CD4-positive, CD25-positive, alpha-beta regulatory T cell (primary cell): ENCODE data around the gene DUSP2. TPM values are rescaled to one million over a fixed set of nuclear protein-coding genes. Genes with fewer than 3 reads are reported as not detected.

ENCODE experiments used
- ATAC-seq, 2 donors: fragments of 150-1000 bp; cut with Tn5 transposase; one replicate each; pipeline ENCODE4 v1.10.0; 2021; ENCODE audit warnings: low read depth in 2 of 2, moderate number of reproducible peaks in 2 of 2, moderate library complexity in 1 of 2
- DNase-seq, 3 donors: peaks; one replicate each; pipeline versions ENCODE4 v3.0.0 to v3.0.0-alpha.2; 2012 to 2022; ENCODE audit warnings: mixed read lengths in 1 of 3
- H3K27ac ChIP-seq: one replicate; pipeline ENCODE4 v1.7.0; 2013; ENCODE audit warnings: mild to moderate bottlenecking, low read length; ENCODE audit not compliant: insufficient read depth, poor library complexity, severe bottlenecking
- H3K27me3 ChIP-seq: one replicate; pipeline ENCODE4 v1.7.0; 2013; ENCODE audit warnings: low read length; ENCODE audit not compliant: control insufficient read depth, insufficient read depth
- H3K36me3 ChIP-seq: one replicate; pipeline ENCODE4 v1.7.0; 2013; ENCODE audit warnings: mild to moderate bottlenecking, low read length, moderate library complexity; ENCODE audit not compliant: control insufficient read depth, insufficient read depth
- H3K4me1 ChIP-seq: 2 replicates; pipeline ENCODE4 v1.7.0; 2013; ENCODE audit warnings: mild to moderate bottlenecking, low read length; ENCODE audit not compliant: insufficient read depth, control insufficient read depth, poor library complexity, severe bottlenecking
- H3K4me3 ChIP-seq: one replicate; pipeline ENCODE4 v1.7.0; 2013; ENCODE audit warnings: low read depth, mild to moderate bottlenecking, low read length, moderate library complexity
- H3K9me3 ChIP-seq, 2 experiments: 1 replicate in 1 of 2; 2 replicates in 1 of 2; pipeline ENCODE4 v1.7.0; 2013; ENCODE audit warnings: low read length in 2 of 2, mild to moderate bottlenecking in 1 of 2, moderate library complexity in 1 of 2; ENCODE audit not compliant: control insufficient read depth in 2 of 2
- H3K27ac Mint-ChIP-seq, 3 donors: one replicate each; pipeline ENCODE4 v1.8.0; 2020 to 2022; ENCODE audit warnings: mild to moderate bottlenecking in 3 of 3, mixed read lengths in 3 of 3, moderate library complexity in 2 of 3
- H3K27me3 Mint-ChIP-seq: one replicate; pipeline ENCODE4 v1.8.0; 2022; ENCODE audit warnings: mild to moderate bottlenecking, mixed read lengths
- H3K36me3 Mint-ChIP-seq: one replicate; pipeline ENCODE4 v1.8.0; 2020; ENCODE audit warnings: mixed read lengths
- H3K4me1 Mint-ChIP-seq, 4 donors: one replicate each; pipeline ENCODE4 v1.8.0; 2020 to 2022; ENCODE audit warnings: mixed read lengths in 4 of 4, mild to moderate bottlenecking in 1 of 4
- H3K4me3 Mint-ChIP-seq, 4 donors: one replicate each; pipeline ENCODE4 v1.8.0; 2020 to 2022; ENCODE audit warnings: mild to moderate bottlenecking in 4 of 4, mixed read lengths in 4 of 4, moderate library complexity in 3 of 4
- H3K9me3 Mint-ChIP-seq, 7 donors: one replicate each; pipeline ENCODE4 v1.8.0; 2020 to 2022; ENCODE audit warnings: mixed read lengths in 7 of 7, mild to moderate bottlenecking in 3 of 7, moderate library complexity in 2 of 7
- polyA plus RNA-seq, 4 donors: library from polyadenylated mRNA; unstranded; fragments of 300-500 nt; fragmentation: Illumina TruSeq; gene quantifications; one replicate each; pipeline ENCODE4 v1.2.3, GENCODE V29; 2021
- total RNA-seq: library from RNA; stranded (reverse); gene quantifications from one replicate; pipeline ENCODE4 v1.2.3, GENCODE V29; 2022

The DUSP2 gene
- total and polyA plus RNA-seq, 5 donors from 2014 or later, result 30.8 to 566 (median 47.2) TPM

DNA sequence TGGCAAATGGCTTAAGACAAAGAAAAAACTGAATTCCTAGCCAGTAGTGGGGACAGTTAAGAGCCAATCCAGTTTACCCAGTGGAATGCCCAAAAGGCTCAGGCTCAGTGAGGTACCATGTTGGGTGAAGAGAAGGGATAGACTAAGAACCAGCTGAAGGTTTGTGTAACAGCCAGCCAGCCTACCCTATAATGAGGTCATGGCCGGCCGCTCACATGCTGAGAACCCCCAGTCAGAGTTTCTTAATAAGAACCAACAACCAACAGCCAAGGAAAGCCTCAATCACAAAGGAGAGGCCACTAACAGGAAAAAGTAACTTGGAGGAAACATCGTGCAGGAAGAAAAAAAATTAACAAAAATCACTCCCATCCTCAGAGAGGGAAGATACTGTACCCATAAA is 25.4 kb upstream of the DUSP2 start:
- no peak overlapping the region for H3K27ac ChIP-seq
- peaks cover 12 to 25% (median 16%) of the 10 kb centered on the region in 4 donors for H3K4me1 Mint-ChIP-seq
- no peaks in the 10 kb centered on the region for H3K9me3 ChIP-seq
- no peaks in the 10 kb centered on the region for H3K36me3 Mint-ChIP-seq
- ATAC-seq (no peak), DNase-seq (no peak)
- no peaks in the 10 kb centered on the region for H3K36me3 ChIP-seq
- H3K4me3 ChIP-seq, result no peak overlapping the region
- peaks cover 0 to 2% (median 0%) of the 10 kb centered on the region in 7 donors for H3K9me3 Mint-ChIP-seq
- H3K27ac Mint-ChIP-seq, result no peak overlapping the region
- H3K27me3 ChIP-seq, result no peaks in the 10 kb centered on the region
- H3K27me3 Mint-ChIP-seq, result no peaks in the 10 kb centered on the region
- H3K4me3 Mint-ChIP-seq, result no peak overlapping the region
- H3K4me1 ChIP-seq, result no peaks in the 10 kb centered on the region

DNA sequence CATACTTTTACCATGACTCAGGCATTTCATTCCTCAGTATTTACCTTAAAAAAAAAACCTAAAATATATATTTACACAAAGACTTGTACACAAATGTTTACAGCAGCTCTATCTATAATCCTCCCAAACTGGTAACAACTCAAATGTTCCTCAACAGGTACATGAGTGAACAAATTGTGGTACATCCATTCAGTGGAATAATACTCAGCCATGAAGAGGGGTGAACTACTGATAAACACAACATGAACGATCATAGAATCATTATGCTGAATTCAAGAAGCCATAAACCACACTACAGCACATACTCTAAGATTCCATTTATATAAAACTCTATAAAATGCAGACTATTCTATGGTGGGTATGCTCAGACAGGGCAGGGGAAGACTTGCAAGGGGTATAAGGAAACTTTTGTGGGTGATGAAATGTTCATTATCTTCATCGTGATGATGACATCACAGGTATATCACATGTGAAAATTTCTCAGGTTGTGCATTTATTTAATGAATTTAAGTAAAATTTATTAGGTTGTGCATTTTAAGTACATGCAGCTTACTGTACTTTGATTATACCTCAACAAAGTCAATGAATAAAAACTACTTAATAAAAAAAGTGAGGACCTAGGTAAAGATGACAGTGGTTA is 24.7 kb upstream of the DUSP2 start:
- no peak overlapping the region for H3K4me3 ChIP-seq
- no peaks in the 10 kb centered on the region for H3K36me3 ChIP-seq
- DNase-seq (no peak), ATAC-seq (no peak)
- Mint-ChIP-seq H3K4me1 (peaks cover 12 to 27% (median 17%) of the 10 kb centered on the region in 4 donors), H3K9me3 (peaks cover 0 to 2% (median 0%) of the 10 kb centered on the region in 7 donors), H3K27ac (no peak overlapping the region), H3K36me3 (no peaks in the 10 kb centered on the region), H3K27me3 (no peaks in the 10 kb centered on the region), H3K4me3 (no peak overlapping the region)
- H3K27ac ChIP-seq, result no peak overlapping the region
- no peaks in the 10 kb centered on the region for H3K9me3 ChIP-seq
- no peaks in the 10 kb centered on the region for H3K27me3 ChIP-seq
- H3K4me1 ChIP-seq, result peaks cover 2% of the 10 kb centered on the region

GRCh38 chr2:96167407-96168013 is 22.3 kb upstream of the DUSP2 start:
- peak overlapping the region in 1 of 4 donors; percentile 56 for H3K4me3 Mint-ChIP-seq
- DNase-seq (no peak), ATAC-seq (no peak)
- Histone ChIP-seq H3K27ac (no peak overlapping the region), H3K27me3 (no peaks in the 10 kb centered on the region), H3K4me1 (peaks cover 26% of the 10 kb centered on the region), H3K36me3 (no peaks in the 10 kb centered on the region), H3K9me3 (no peaks in the 10 kb centered on the region), H3K4me3 (no peak overlapping the region)
- no peaks in the 10 kb centered on the region for H3K36me3 Mint-ChIP-seq
- no peaks in the 10 kb centered on the region for H3K27me3 Mint-ChIP-seq
- peaks cover 0 to 2% (median 0%) of the 10 kb centered on the region in 7 donors for H3K9me3 Mint-ChIP-seq
- peaks cover 17 to 41% (median 29%) of the 10 kb centered on the region in 4 donors for H3K4me1 Mint-ChIP-seq
- H3K27ac Mint-ChIP-seq, result peak overlapping the region in 2 of 3 donors; percentile 68 to 83

GRCh38 chr2:96164459-96165184 is 19.4 kb upstream of the DUSP2 start:
- no peaks in the 10 kb centered on the region for H3K27me3 Mint-ChIP-seq
- DNase-seq, result peak in 2 of 3 donors; percentile 63 to 93
- Histone ChIP-seq H3K27ac (peak overlapping the region; percentile 87), H3K36me3 (no peaks in the 10 kb centered on the region), H3K4me3 (peak overlapping the region; percentile 41), H3K27me3 (no peaks in the 10 kb centered on the region), H3K9me3 (no peaks in the 10 kb centered on the region), H3K4me1 (peaks cover 39% of the 10 kb centered on the region)
- H3K36me3 Mint-ChIP-seq, result no peaks in the 10 kb centered on the region
- H3K27ac Mint-ChIP-seq, result peak overlapping the region; percentile 97 to 99 (median 98)
- peaks cover 17 to 62% (median 43%) of the 10 kb centered on the region in 4 donors for H3K4me1 Mint-ChIP-seq
- peak; percentile 87 for ATAC-seq
- H3K4me3 Mint-ChIP-seq, result peak overlapping the region; percentile 65 to 82 (median 78)
- peaks cover 0 to 2% (median 0%) of the 10 kb centered on the region in 7 donors for H3K9me3 Mint-ChIP-seq

- H3K4me3 ChIP-seq, result peak overlapping the region; percentile 41
- H3K4me1 Mint-ChIP-seq, result peaks cover 22 to 62% (median 50%) of the 10 kb centered on the region in 4 donors
- ATAC-seq, result peak; percentile 60 to 68
Observed at GRCh38 chr2:96163768-96164429, 18.7 kb upstream of the DUSP2 start.

DNA sequence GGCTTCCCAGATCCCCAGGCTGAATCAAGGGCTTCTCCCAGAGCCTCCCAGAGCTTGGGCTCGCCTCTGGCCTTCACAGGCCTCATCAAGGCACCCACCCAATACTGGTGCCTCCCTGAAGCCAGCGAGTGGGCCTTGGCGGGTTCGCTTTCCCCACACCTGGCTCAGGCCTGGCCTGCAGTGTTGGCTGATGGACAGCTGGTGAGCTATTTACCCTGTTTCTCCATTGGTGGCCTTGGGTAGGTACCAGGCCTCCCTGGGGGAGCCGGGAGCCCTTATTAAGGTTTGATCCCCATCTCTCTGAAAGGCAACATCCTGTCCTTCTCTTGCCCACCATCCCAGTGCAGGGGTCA is 18.2 kb upstream of the DUSP2 start:
- H3K27me3 Mint-ChIP-seq, result no peaks in the 10 kb centered on the region
- Histone ChIP-seq H3K27ac (peak overlapping the region; percentile 87), H3K27me3 (no peaks in the 10 kb centered on the region), H3K36me3 (no peaks in the 10 kb centered on the region), H3K4me3 (no peak overlapping the region), H3K4me1 (peaks cover 51% of the 10 kb centered on the region), H3K9me3 (no peaks in the 10 kb centered on the region)
- no peaks in the 10 kb centered on the region for H3K9me3 Mint-ChIP-seq
- DNase-seq, result no peak
- no peak for ATAC-seq
- peak overlapping the region; percentile 97 to 99 (median 98) for H3K27ac Mint-ChIP-seq
- H3K4me3 Mint-ChIP-seq, result peak overlapping the region; percentile 64 to 80 (median 70)
- peaks cover 22 to 67% (median 51%) of the 10 kb centered on the region in 4 donors for H3K4me1 Mint-ChIP-seq
- no peaks in the 10 kb centered on the region for H3K36me3 Mint-ChIP-seq

More at GRCh38 chr2:96163768-96164429, 18.7 kb upstream of the DUSP2 start:
- no peaks in the 10 kb centered on the region for H3K9me3 Mint-ChIP-seq
- Histone ChIP-seq H3K27me3 (no peaks in the 10 kb centered on the region), H3K36me3 (no peaks in the 10 kb centered on the region), H3K27ac (peak overlapping the region; percentile 87), H3K4me1 (peaks cover 46% of the 10 kb centered on the region), H3K9me3 (no peaks in the 10 kb centered on the region)
- no peaks in the 10 kb centered on the region for H3K27me3 Mint-ChIP-seq
- H3K4me3 Mint-ChIP-seq, result peak overlapping the region; percentile 64 to 80 (median 70)
- peak overlapping the region; percentile 97 to 99 (median 98) for H3K27ac Mint-ChIP-seq
- no peaks in the 10 kb centered on the region for H3K36me3 Mint-ChIP-seq
- DNase-seq, result peak; percentile 40 to 86 (median 78)

- DNase-seq (no peak), ATAC-seq (no peak)
- Mint-ChIP-seq H3K4me1 (peaks cover 15 to 75% (median 54%) of the 10 kb centered on the region in 4 donors), H3K27me3 (no peaks in the 10 kb centered on the region), H3K36me3 (no peaks in the 10 kb centered on the region), H3K27ac (peak overlapping the region; percentile 94 to 98 (median 97)), H3K9me3 (no peaks in the 10 kb centered on the region), H3K4me3 (peak overlapping the region in 2 of 4 donors; percentile 65 to 67)
- no peaks in the 10 kb centered on the region for H3K9me3 ChIP-seq
- peaks cover 66% of the 10 kb centered on the region for H3K4me1 ChIP-seq
- H3K4me3 ChIP-seq, result no peak overlapping the region
- H3K27me3 ChIP-seq, result no peaks in the 10 kb centered on the region
- no peaks in the 10 kb centered on the region for H3K36me3 ChIP-seq
- peak overlapping the region; percentile 87 for H3K27ac ChIP-seq
Observed at GRCh38 chr2:96161898-96162297, 16.7 kb upstream of the DUSP2 start.
